Heart left ventricle (tissue), 16 donors: ENCODE results near the gene GLI2. TPM values are rescaled to one million over a fixed set of nuclear protein-coding genes. Genes with fewer than 3 reads are reported as not detected.

ENCODE experiments used
- ATAC-seq, 4 donors: fragments of 200-7000 bp; cut with Tn5 transposase; one replicate each; pipeline ENCODE4 v1.9.1; 2020 to 2022; ENCODE audit warnings: moderate library complexity in 4 of 4, mild to moderate bottlenecking in 3 of 4, moderate number of reproducible peaks in 1 of 4
- DNase-seq, 5 donors: peaks; one replicate each; pipeline ENCODE4 v3.0.0-alpha.2; 2020
- H3K27ac ChIP-seq, 12 donors: fragments of 200-600 bp; sonication (generic) in 4 of 12; one replicate each; pipeline versions ENCODE4 v1.5.0 to v1.8.0; 2016 to 2022; ENCODE audit warnings: mild to moderate bottlenecking in 2 of 12
- H3K27me3 ChIP-seq, 9 donors: fragments of 200-600 bp; sonication (generic) in 2 of 9; one replicate each; pipeline versions ENCODE4 v1.5.1 to v1.8.0; 2016 to 2022; ENCODE audit warnings: mild to moderate bottlenecking in 3 of 9
- H3K36me3 ChIP-seq, 9 donors: fragments of 200-600 bp; sonication (generic) in 2 of 9; one replicate each; pipeline versions ENCODE4 v1.5.0 to v1.8.0; 2018 to 2022; ENCODE audit warnings: mild to moderate bottlenecking in 2 of 9
- H3K4me1 ChIP-seq, 12 donors: fragments of 200-600 bp; sonication (generic) in 4 of 12; one replicate each; pipeline versions ENCODE4 v1.5.0 to v1.8.0; 2016 to 2022; ENCODE audit warnings: mild to moderate bottlenecking in 3 of 12
- H3K4me3 ChIP-seq, 12 donors: fragments of 200-600 bp; sonication (generic) in 4 of 12; one replicate each; pipeline versions ENCODE4 v1.5.0 to v1.8.0; 2017 to 2022; ENCODE audit warnings: mild to moderate bottlenecking in 9 of 12, moderate library complexity in 4 of 12
- H3K9me3 ChIP-seq, 12 donors: fragments of 200-600 bp; sonication (generic) in 4 of 12; one replicate each; pipeline versions ENCODE4 v1.5.0 to v1.8.0; 2016 to 2022; ENCODE audit warnings: mild to moderate bottlenecking in 1 of 12
- CTCF ChIP-seq, 12 donors: fragments of 200-600 bp; sonication (generic) in 4 of 12; IDR thresholded peaks; one replicate each; pipeline versions ENCODE4 v1.5.0 to v1.8.0; 2018 to 2022; ENCODE audit warnings: antibody characterized with exemption in 12 of 12, mild to moderate bottlenecking in 5 of 12
- POLR2A ChIP-seq, 2 donors: fragments of 450-650 bp; IDR thresholded peaks; one replicate each; pipeline ENCODE4 v1.6.1; 2017; ENCODE audit warnings: antibody characterized with exemption in 2 of 2, mild to moderate bottlenecking in 2 of 2, moderate library complexity in 2 of 2
- WGBS, 4 donors: extraction: QIAGEN DNeasy Blood & Tissue Kit in 2 of 4; methylation state at CpG; one replicate each; pipeline versions ENCODE4 v1.1.5 to v1.1.7; 2013 to 2018; 5-methylcytosine and 5-hydroxymethylcytosine counted together
- intact Hi-C, 10 donors: fragments of 100-400 bp; cut with DNase I; formaldehyde crosslinking; loops; one replicate each; pipeline versions ENCODE4 v1.11.1 to v1.14.2; 2022
- polyA plus RNA-seq, 2 donors: library from polyadenylated mRNA; stranded (reverse); fragments of 200-250 nt; gene quantifications; one replicate each; pipeline ENCODE4 v1.2.3, GENCODE V29; 2013
- total RNA-seq, 9 donors: library from RNA; depleted of rRNA in 2 of 9; stranded (reverse); fragments of >200 nt in 2 of 9; fragmentation: NEBNext Ultra II Directional in 3 of 9; extraction: Animal tissue kit (Norgen Biotek cat#: 25700) in 3 of 9; gene quantifications; one replicate each; pipeline versions ENCODE4 v1.1.0 to v1.2.4, GENCODE V29; 2016 to 2023
- donor health status: ischemic (EF 13 %, LVEDD 7.1; RV severe dilation, severe dysfunction).
- donor health status: healthy with polysubstance abuse.
- donor health status: DM: no; HTN: yes; CAD: no.
- donor health status: DM: no; HTN: no; CAD: no.
- donor health status: ischemic (EF 25% LVEDD 6.9; RV normal size, moderate dysfunction).
- donor health status: ischemic (EF 25% LVEDD 5.7; RV mildly dilated, moderate dysfunction).
- donor health status: healthy.
- donor health status: DM: yes; HTN: yes; CAD: no.
- donor health status: ischemic (EF 35%, LVEDD 5.7; RV mildly dilated, moderate dysfunction).
- donor health status: nonischemic (EF 11% LVEDD 7.7; RV severe dilation, severe dysfunction).
- donor health status: DM: yes; HTN: yes; CAD: no.
- donor health status: PGD.
- donor health status: ischemic (EF 29% LVEDD 5.4; RV normal size, mild dysfunction).
- donor health status: nonischemic (EF 23%, LVEDD 6.1; RV moderate dilation, normal function).

Gene GLI2
- total and polyA plus RNA-seq, 11 donors = 0.30 to 4.1 (median 1.0) TPM

GRCh38 chr2:120768112-120769048 lies 32.7 kb downstream of the GLI2 start:
- TF ChIP-seq POLR2A (IDR thresholded peaks at IDR 0.05) = no peak
- no peak for TF ChIP-seq CTCF (IDR thresholded peaks at IDR 0.05)
- ATAC-seq = no peak
- Histone ChIP-seq H3K9me3 (no peaks in the 10 kb centered on the region), H3K4me1 (peaks cover 0 to 53% (median 14%) of the 10 kb centered on the region in 12 donors), H3K27me3 (no peaks in the 10 kb centered on the region), H3K27ac (peak overlapping the region in 2 of 12 donors; percentile 13 to 83), H3K36me3 (no peaks in the 10 kb centered on the region), H3K4me3 (no peak overlapping the region)
- 84 to 89% (median 86%) methylated on average over 14 to 17 of the region's 17 CpGs for WGBS, 4 donors
- DNase-seq = peak in 3 of 5 donors; percentile 19 to 38 (median 22)
- intact Hi-C loops = no loop called here

- TF ChIP-seq CTCF (IDR thresholded peaks at IDR 0.05) (no peak), POLR2A (IDR thresholded peaks at IDR 0.05) (no peak)
- WGBS, 4 donors = 89 to 96% (median 94%) methylated on average over 10 to 11 of the region's 11 CpGs
- intact Hi-C loops = no loop called here
- Histone ChIP-seq H3K4me3 (no peak overlapping the region), H3K36me3 (no peaks in the 10 kb centered on the region), H3K4me1 (peaks cover 0 to 48% (median 14%) of the 10 kb centered on the region in 12 donors), H3K27ac (no peak overlapping the region), H3K9me3 (no peaks in the 10 kb centered on the region), H3K27me3 (no peaks in the 10 kb centered on the region)
- DNase-seq (peak in 3 of 5 donors; percentile 7 to 33 (median 21)), ATAC-seq (no peak)
These were observed 33.6 kb downstream of the GLI2 start for GRCh38 chr2:120769076-120769786.

- ATAC-seq (no peak), DNase-seq (peak in 3 of 5 donors; percentile 8 to 47 (median 16))
- Histone ChIP-seq H3K4me3 (no peak overlapping the region), H3K36me3 (no peaks in the 10 kb centered on the region), H3K4me1 (peaks cover 0 to 43% (median 10%) of the 10 kb centered on the region in 12 donors), H3K9me3 (no peaks in the 10 kb centered on the region), H3K27me3 (no peaks in the 10 kb centered on the region), H3K27ac (no peak overlapping the region)
- intact Hi-C loops = no loop called here
- no peak for TF ChIP-seq POLR2A (IDR thresholded peaks at IDR 0.05)
- no peak for TF ChIP-seq CTCF (IDR thresholded peaks at IDR 0.05)
- WGBS, 4 donors = 90 to 97% (median 95%) methylated on average over 2 of the region's 2 CpGs
These were observed 34.1 kb downstream of the GLI2 start for GRCh38 chr2:120769787-120770120.

GRCh38 chr2:120770176-120770575 lies 34.5 kb downstream of the GLI2 start:
- no peaks in the 10 kb centered on the region for H3K27me3 ChIP-seq
- WGBS, 4 donors = 93 to 97% (median 96%) methylated on average over 4 of the region's 4 CpGs
- no peaks in the 10 kb centered on the region for H3K9me3 ChIP-seq
- ATAC-seq (no peak), DNase-seq (peak in 3 of 5 donors; percentile 12 to 36 (median 19))
- TF ChIP-seq POLR2A (IDR thresholded peaks at IDR 0.05) = no peak
- no peak for TF ChIP-seq CTCF (IDR thresholded peaks at IDR 0.05)
- H3K27ac ChIP-seq = no peak overlapping the region
- H3K4me1 ChIP-seq = peaks cover 0 to 39% (median 6%) of the 10 kb centered on the region in 12 donors
- H3K36me3 ChIP-seq = no peaks in the 10 kb centered on the region
- intact Hi-C loops = no loop called here
- H3K4me3 ChIP-seq = no peak overlapping the region
